22Rv1 (cell line): ENCODE data around the gene MCM3AP.

Experiments
- CTCF ChIP-seq: fragments of 450-650 bp; IDR thresholded peaks from 2 replicates; pipeline ENCODE4 v1.5.1; 2017; ENCODE audit warnings: mild to moderate bottlenecking
- ZFX ChIP-seq: fragments of 450-650 bp; IDR thresholded peaks from 2 replicates; pipeline ENCODE4 v1.6.1; 2017; ENCODE audit warnings: antibody characterized with exemption, borderline replicate concordance

DNA sequence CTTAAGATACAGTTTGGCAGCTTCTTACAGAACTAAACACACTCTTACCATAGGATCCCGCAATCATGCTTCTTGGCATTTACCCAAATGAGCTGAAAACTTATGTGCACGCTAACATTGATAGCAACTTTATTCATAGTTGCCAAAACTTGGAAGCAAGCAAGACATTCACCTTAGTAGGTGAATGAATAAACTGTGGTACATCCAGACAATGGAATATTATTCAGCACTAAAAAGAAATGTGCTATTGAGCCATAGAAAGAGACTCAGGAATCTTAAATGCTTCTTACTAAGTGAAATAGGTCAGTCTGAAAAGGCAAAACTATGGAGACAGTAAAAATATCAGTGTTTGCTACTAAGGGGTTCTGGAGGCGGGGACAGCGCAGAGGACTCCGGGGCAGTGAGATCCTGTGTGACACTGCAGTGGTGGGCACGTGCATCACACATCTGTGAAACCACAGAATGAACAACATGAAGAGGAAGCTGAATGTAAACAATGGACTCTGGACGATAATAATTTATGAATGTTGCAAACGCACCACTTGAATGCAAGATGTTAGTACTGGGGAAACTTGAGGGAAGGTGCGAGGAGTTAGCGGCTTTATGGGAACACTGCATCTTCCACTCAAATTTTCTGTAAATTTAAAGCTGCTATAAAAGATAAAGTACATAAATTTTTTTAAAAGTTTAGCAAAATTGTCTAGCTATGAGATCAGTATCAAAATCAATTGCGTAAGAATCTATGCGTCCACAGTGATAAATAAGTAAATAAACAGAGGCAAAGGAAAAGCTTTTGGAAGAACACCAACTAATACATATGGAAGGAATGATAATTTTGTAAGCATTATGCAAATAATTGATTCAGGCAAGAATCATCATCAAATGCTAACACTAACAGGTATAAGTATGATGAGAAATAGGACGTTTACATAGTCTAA lies 85.7 kb downstream of the MCM3AP start:
- TF ChIP-seq CTCF (no peak), ZFX (no peak)
